Urothelium cell line (cell line): ENCODE measurements around the gene C8G.

Source experiments
- DNase-seq: peaks from one replicate; pipeline ENCODE4 v3.0.0; 2011; ENCODE audit warnings: low spot score, mixed read lengths
- FAIRE-seq: peaks from 2 replicates; lab custom pipeline; 2011; peaks lifted over from hg19 to GRCh38; lab: Jason Lieb, UNC

C8G gene

DNA sequence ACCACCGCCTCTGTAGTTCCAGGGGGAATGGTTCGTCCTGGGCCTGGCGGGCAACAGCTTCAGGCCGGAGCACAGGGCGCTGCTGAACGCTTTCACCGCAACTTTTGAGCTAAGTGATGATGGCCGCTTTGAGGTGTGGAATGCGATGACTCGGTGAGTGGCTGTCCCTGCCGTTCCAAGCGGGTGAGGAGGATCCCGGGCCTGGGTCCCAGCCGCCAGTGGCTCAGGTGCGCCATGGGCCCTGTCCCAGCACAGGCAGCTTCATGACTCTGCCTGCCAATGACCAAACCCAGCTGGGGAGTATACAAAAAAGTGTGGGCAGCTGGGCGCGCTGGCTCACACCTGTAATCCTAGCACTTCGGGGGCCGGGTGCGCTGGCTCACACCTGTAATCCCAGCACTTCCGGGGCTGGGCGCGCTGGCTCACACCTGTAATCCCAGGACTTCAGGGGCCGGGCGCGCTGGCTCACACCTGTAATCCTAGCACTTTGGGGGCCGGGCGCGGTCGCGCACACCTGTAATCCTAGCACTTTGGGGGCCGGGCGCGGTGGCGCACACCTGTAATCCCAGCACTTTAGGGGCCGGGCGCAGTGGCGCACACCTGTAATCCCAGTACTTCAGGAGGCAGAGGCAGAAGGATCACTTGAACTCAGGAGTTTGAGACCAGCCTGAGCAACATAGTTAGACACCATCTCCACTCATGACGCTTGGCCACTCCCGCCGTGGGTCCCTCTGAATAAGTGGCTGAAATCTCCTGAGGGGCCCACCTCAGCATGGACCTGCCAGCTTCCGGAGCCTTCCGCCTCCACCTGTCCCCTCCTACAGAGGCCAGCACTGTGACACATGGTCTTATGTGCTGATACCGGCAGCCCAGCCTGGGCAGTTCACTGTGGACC is 8.1 kb downstream of the C8G start:
- FAIRE-seq (no peak), DNase-seq (no peak)

DNA sequence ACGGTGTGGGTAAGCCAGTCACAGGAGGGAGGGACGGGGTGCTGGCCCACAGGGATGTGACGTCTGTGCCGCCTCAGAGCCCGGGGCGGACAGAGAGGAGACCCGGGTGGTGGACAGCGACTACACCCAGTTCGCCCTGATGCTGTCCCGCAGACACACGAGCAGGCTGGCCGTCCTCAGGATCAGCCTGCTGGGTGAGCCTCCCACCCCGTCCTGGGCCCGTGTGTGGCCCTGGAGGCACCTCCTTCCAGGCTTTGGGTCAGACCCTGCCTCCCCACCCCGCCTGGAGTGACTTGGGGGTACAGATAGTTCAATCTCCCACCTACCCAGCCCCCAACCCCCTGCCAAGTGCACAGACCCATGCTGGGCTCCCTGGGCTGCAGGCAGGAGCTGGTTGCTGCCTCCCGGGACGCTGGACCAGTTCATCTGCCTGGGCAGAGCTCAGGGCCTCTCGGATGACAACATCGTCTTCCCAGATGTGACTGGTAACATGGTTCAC is 8.8 kb downstream of the C8G start:
- no peak for FAIRE-seq
- no peak for DNase-seq

DNA sequence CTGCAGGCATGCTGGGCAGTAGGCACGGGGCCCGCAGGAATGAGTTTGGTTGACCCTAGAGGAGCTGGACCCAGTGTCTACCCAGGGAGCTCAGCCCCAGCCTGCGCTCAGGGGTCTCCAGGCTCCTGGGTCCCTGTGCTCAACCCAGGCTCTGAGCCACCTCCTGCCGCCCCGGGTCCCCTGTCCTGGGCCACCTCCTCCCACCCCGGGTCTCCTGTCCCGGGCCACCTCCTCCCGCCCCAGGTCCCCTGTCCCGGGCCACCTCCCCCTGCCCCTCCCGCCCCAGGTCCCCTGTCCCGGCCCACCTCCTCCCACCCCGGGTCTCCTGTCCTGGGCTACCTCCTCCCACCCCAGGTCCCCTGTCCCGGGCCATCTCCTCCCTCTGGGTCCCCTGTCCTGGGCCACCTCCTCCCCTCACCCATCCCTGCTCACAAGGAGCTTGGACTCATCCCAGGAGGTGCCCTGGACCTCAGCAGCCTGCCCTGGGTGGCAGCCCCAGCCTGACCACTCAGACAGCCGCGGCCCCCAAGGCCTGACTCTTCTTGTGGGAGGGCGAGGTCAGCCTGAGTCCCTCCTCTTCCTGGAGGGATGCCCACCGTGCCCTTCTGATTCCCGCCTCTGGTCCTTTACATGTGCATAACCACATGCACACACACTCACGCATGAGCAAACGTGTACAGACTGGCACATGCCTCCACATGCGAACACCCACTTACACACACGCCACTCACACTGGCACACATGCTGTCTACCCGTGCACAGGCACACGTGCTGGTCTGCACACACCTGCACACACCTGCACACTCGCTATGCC is 9.4 kb downstream of the C8G start:
- no peak for DNase-seq
- peak; percentile 17 for FAIRE-seq

DNA sequence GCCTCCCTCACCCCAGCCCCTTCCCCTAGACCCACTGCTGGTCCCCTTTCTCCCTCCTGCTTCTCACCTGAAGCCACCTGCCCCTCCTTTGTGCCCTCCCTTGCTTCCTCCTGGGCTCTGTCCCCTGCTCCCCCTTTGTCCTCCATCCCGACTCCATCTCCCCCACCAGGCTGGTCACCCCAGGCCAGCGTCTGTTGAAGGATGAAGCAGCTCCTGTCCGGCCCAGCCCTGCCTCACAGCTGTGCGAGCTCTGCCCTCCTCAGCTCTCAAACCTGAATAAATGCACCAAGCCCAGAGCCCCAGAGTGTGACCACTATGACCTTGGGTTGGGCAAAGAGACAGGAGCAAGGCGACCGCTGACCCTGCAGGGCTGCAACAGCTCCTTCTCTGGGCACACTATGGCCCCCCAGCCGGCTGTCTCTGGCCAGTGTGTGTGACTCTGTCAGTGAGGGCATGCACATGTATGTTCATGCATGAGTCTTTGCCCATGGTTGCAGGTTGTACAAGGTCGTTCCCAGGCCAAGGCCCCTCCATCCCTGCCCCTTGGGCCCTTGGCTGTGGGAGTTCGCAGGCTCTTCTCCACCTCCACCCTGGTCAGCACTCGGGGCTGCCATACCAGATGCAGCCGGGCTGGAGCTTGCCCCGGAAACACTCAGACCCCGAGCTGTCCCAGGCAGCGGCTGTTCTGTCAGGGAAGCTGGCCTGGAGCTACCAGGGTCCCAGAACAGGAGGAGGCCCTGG is 10.3 kb downstream of the C8G start:
- no peak for FAIRE-seq
- no peak for DNase-seq

DNA sequence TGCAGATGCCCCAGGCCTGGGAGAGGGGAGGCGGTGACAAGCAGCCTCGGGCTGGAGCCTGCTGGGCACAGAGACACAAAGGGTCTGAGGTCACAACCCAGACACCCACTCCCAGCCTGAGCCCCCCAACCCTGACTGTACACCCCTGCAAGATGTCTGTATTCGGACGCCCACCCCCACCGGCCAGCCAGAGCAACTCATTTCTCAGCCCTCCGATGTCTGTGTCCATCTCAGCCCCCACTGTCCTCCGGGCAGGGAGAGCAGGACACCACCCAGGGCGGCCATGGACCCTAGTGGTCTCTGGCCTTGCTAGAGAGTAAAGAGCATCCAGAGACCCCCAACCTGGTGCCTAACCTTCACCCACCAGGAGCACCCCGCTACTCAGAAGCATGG is 10.9 kb downstream of the C8G start:
- no peak for FAIRE-seq
- DNase-seq: no peak

DNA sequence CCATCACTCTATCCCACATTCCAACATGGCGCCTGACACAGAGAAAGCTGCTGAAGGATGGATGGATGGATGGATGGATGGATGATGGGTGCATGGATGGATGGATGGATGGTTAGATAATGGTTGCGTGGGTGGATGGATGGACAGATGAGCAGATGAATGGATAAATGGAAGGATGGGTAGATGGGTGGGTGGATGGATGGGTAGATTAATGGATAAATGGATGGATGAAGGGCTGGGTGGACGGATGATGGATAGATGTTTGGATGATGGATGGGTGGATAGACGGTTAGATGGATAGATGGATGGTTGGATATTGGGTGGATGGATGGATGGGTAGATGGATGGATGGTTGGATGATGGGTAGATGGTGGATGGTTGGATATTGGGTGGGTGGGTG is 11.6 kb downstream of the C8G start:
- FAIRE-seq (no peak), DNase-seq (no peak)

DNA sequence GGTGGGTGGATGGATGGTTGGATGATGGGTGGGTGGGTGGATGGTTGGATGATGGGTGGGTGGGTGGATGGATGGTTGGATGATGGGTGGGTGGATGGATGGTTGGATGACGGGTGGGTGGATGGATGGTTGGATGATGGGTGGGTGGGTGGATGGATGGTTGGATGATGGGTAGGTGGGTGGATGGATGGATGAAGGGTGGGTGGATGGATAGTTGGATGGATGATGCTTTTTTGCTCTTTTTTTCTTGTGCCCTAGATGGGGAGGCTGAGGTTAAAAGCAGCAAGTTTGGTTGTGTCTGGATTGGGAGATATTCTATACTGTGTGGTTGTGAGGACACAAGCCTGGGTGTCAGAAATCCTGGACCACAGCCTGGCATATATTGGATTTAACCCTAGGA is 12.4 kb downstream of the C8G start:
- DNase-seq (no peak), FAIRE-seq (no peak)

DNA sequence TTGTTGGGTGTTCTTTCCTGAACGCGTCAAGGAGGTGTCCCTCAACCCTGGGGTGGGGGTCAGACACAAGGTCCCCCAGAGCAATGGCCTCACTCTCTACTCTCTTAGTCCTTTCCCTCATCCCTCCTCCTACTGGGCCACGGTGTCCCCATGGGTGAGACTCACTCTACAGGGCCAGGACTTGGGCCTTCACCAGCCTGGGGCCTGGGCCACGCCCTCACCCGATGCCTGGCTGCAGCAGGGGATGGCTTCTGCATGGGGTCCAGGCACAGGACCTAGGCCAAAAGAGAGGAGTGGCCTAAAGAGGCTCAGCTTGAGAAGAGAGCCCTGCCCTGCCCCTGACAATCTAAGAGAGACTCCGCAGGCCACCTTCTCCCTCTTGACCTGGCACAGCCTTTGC is 12.9 kb downstream of the C8G start:
- no peak for FAIRE-seq
- no peak for DNase-seq

DNA sequence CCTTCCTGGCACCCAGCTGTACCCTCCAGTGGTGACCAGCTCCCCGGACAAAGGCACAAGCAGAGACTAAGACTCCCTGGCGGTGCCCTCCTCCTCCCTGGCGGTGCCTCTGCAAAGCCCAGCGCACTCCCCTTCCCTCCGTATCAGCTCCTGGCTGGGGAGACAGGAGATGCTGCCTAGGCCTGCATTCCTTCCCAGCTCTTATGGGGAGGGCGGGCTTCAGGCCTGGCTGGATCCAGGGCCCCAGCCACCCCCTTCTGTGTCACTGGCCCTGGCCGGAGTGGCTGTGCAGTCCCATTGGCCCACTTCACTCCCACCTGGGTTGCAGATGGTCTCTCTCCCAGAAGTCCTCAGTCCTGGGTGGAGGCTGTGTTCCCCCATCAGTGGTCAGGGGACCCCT is 13.4 kb downstream of the C8G start:
- no peak for FAIRE-seq
- DNase-seq: no peak

DNA sequence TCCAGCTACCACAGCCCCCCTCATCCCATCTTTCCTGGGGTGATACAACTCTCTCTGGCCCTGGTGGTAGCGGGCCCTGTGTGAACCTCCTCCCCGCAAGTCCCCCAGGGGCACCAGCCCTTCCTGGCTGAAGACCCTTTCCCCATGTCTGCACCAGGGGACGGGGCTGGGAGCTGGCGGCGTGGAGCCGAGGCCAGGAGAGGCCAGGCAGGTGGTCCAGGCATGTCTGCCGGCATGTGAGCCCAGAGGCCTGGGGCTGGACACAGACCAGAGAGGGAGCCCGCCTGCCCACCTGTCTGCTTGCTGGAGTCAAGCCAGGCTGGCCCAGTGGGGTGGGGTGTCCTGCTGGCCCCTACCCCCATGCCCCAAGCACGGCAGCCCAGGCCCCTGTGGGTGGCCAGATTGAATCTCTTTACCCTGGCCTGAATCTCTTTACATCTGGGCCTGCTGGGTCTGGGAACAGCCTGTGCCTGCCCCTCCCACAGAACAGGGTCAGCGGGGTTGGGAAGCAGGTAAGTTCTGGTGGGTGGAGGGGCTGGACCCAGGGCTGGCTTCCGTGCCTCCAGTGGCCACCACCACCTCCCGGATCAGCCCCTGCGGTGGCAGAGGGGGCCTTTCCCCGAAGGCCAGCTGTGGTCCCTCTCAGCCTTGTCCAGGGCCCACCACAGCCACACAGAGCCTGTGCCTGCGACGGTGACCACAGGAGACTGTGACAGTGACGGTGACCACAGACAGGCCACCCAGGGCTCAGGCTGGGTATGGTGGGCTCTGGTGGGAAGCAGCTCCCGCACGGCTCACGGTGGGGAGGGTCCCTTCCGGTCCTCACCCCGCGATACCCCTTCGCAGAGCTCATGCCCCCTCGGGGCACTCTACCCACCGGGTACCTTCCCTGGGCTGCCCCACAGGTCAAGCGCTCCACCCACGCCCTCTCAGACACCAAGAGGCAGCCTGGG is 14.1 kb downstream of the C8G start:
- no peak for FAIRE-seq
- no peak for DNase-seq

DNA sequence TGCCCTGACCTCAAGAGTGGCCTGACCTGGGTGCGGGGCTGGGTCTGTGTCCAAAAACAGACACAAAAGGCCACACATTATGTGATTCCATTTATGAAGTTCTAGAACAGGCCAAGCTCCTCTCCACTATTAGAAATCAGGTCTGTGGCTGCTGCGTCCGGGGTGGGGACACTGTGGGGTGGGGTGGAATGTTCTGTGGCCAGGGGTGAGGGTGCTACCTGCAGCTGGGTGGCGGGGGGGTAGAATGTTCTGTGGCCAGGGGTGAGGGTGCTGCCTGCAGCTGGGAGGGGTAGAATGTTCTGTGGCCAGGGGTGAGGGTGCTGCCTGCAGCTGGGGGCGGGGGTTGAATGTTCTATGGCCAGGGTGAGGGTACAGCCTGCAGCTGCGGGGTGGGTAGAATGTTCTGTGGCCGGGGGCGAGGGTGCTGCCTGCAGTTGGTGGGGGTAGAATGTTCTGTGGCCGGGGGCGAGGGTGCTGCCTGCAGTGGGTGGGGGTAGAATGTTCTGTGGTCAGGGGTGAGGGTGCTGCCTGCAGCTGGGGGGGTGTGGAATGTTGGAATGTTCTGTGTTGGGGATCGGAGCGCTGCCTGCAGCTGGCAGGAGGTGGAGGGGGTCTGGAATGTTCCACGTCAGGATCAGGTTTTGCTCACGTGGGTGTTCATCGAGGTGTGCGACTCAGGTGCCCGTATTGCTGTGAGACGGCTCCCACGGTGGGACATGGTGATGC is 15.3 kb downstream of the C8G start:
- DNase-seq (no peak), FAIRE-seq (peak; percentile 62)

DNA sequence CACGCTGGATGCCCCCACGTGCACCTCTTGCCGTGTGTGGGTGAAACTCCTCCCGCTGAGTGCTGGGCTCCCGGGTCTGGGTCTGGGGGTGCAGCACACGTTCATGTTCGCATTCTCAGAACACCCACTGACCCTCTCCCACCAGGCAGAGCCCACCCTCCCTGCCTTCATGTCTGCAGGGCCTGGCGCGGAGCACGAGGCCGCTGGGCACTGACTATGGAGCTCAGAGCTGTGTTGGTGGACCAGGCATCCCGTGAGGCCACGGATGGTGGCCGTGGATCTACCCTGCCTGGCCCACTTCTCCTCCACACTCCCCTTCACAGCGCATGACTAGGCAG is 15.9 kb downstream of the C8G start:
- DNase-seq: no peak
- FAIRE-seq: no peak

DNA sequence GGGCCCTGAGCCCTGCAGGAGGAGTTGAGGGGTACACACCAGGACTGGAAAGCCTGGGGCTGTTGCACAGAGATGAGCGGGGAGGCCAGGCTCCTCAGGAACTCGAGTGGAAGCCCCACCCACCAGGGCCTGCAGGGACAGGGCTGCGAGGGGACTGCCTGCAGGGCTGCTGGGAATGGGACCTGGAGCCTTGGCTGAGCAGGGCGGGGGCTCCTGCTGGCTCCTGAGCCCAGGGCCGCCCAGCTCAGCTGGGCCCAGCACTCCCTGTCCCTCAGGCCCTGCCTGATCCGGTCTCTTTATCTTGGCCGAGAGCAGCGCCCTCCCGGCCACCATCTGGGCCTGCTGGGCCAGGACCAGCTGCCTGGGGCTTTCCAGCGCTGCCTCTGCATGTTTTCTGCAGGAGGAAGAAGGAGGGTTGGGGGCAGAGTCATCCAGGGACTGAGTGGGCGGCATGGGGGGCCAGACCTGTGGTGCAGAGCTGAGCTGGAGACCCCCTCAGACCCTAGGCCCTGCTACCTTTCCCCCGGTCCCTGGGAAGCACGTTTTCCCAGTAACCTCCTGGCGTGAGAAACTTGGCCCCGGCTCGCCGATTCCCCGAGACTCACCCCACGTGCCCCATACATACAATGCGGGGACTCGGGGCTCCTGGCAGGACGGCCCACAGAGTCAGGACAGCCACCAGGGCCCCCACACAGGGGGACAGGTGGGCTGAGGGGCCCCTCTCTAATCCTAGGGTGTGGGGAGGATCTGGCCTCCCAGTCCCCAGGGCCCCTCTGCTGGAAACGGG is 16.4 kb downstream of the C8G start:
- DNase-seq (no peak), FAIRE-seq (no peak)

DNA sequence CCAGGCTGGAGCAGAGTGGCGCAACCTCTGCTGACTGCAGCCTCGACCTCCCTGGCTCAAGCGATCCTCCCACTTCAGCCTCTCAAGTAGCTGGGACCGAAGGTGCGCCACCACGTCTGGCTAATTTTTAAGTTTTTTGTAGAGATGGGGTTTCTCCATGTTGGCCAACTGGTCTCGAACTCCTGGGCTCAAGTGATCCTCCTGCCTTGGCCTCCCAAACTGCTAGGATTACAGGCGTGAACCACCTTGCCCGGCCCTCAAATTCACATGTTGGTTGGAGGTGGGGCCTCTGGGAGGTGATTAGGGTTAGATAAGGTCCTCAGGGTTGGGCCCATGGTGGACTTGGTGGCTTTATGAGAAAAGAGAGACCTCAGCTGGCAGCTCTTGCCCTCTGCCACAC is 17.1 kb downstream of the C8G start:
- no peak for DNase-seq
- FAIRE-seq: no peak

DNA sequence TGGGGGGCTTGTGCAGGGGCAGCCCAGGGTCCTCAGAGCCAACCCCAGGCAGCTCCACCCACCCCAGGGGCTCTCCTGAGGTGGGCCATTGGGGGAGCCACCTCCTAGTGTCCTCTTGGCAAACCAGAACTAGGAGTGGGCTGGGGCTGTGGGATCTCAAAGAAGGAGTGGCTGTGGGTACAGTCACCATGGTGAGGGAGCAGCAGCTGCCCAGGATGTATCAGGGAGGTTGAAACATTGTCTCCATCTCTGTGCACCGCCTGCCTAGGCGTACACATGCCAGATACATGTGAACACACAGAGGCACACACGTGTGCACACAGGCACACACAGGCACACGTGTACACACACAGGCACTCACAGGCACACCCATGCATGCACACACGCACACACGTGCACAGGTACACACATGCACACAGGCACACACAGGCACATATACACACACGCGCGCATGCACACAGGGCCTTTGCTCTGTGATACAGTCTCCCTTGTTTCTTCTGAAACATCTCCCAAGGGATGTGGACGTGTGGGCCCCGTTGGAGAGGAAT is 17.7 kb downstream of the C8G start:
- DNase-seq (no peak), FAIRE-seq (no peak)

DNA sequence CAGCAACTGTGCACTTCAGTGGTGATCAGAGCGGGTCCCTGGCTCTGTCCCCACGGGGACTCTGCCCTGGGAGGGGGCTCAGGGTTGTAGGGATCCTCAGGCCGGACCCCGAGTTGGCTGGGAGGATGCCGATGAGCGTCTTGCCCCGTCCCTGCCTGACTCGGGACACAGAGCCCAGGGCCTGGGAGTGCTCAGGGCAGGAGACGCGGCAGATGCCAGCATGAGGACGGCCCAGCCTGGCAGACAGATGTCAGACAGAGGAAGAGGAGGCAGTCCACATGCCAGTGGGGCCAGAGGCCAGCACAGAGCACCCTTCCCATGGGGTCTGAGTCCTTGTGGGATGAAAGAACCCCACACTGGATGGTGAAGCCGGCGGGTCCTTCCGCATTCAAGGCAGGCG is 18.3 kb downstream of the C8G start:
- DNase-seq: no peak
- FAIRE-seq: no peak

DNA sequence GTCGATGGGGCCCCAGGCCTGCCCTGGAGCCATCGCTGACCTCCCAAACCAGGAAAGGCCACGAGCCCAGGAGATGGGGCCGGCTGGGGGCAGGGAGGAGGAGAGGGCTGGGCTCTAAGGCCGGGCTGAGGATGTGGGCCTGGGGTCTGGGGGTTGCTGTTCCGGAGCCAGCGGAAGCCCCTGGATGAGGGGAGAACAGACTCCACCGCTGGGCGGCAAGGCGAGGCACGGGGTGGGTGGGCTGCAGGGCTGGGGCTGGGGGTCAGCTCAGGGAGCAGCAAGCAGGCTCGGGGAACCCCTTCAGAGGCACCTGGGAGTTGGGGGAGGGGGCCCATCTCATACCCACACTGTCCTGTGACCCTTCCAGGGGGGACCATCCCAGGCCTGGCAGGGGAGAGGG is 18.7 kb downstream of the C8G start:
- DNase-seq: no peak
- no peak for FAIRE-seq

DNA sequence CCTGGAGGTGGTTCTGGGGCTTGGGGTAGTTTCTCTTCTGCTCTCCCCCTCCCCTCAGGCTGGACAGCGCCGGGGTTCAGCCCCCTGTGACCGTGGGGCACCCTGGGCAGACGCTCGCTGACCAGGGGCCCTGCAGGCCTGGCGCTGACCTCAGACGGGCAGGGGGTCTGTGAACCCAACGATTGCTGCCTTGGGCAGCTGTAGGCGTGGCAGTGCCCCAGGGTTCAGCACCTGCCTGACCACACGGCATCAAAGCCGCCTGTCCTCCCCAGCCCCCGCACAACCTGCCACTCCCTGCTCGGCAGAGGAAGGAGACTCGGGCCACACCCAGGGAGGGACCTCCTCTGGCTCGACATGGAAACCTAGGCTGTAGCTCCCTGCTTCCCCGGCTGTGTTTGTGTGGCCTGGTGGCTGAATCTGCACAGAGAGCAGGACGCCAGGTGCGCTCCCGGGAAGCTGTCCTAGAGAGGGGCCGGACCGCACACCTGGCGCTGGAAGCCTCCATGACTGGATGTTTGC is 19.2 kb downstream of the C8G start:
- no peak for FAIRE-seq
- no peak for DNase-seq
